T-helper 17 cell (primary cell): ENCODE data around the gene PACS1. TPM values are rescaled to one million over a fixed set of nuclear protein-coding genes. Genes with fewer than 3 reads are reported as not detected.
"Not testable (repeated sequence)": the region's sequence is repeated elsewhere in the genome, so short reads cannot be mapped to it uniquely, and the experiment has no call there.

ENCODE experiments used
- ATAC-seq: fragments of 150-1000 bp; cut with Tn5 transposase; 2 replicates; pipeline ENCODE4 v1.10.0; 2021; ENCODE audit warnings: mild to moderate bottlenecking, moderate library complexity
- DNase-seq, 3 donors: peaks; one replicate each; pipeline versions ENCODE4 v3.0.0 to v3.0.0-alpha.2; 2020 to 2021
- H3K9me3 ChIP-seq: one replicate; pipeline ENCODE4 v1.7.0; 2013; ENCODE audit warnings: low read length, mild to moderate bottlenecking; ENCODE audit not compliant: control insufficient read depth, poor library complexity, severe bottlenecking
- H3K27ac Mint-ChIP-seq: one replicate; pipeline ENCODE4 v1.8.0; 2022; ENCODE audit warnings: mild to moderate bottlenecking, moderate library complexity, mixed read lengths
- H3K27me3 Mint-ChIP-seq: one replicate; pipeline ENCODE4 v1.8.0; 2022; ENCODE audit warnings: mixed read lengths
- H3K36me3 Mint-ChIP-seq: one replicate; pipeline ENCODE4 v1.8.0; 2022; ENCODE audit warnings: low read depth, mixed read lengths
- H3K4me1 Mint-ChIP-seq: one replicate; pipeline ENCODE4 v1.8.0; 2022; ENCODE audit warnings: mild to moderate bottlenecking, mixed read lengths
- H3K4me3 Mint-ChIP-seq: one replicate; pipeline ENCODE4 v1.8.0; 2022; ENCODE audit warnings: mild to moderate bottlenecking, moderate library complexity, mixed read lengths
- total RNA-seq, 4 donors: library from RNA in 2 of 4; stranded (reverse) in 2 of 4; gene quantifications; one replicate each; pipeline ENCODE4 v1.2.3 and lab custom pipeline; 2022 to 2026

PACS1 gene
- total RNA-seq, 2 donors from 2014 or later: 215 to 227 TPM

GRCh38 chr11:66248903-66249302 lies 178.8 kb downstream of the PACS1 start:
- Mint-ChIP-seq H3K4me3 (no peak overlapping the region), H3K27me3 (no peaks in the 10 kb centered on the region), H3K36me3 (peaks cover 8% of the 10 kb centered on the region), H3K27ac (peak overlapping the region; percentile 95), H3K4me1 (peaks cover 22% of the 10 kb centered on the region)
- DNase-seq (no peak), ATAC-seq (no peak)
- no peaks in the 10 kb centered on the region for H3K9me3 ChIP-seq

GRCh38 chr11:66251809-66252208 lies 181.7 kb downstream of the PACS1 start:
- Mint-ChIP-seq H3K4me3 (no peak overlapping the region), H3K27me3 (no peaks in the 10 kb centered on the region), H3K4me1 (peaks cover 23% of the 10 kb centered on the region), H3K27ac (no peak overlapping the region), H3K36me3 (peaks cover 8% of the 10 kb centered on the region)
- no peak for DNase-seq
- H3K9me3 ChIP-seq: no peaks in the 10 kb centered on the region
- ATAC-seq: no peak

- Mint-ChIP-seq H3K4me3 (peak overlapping the region; percentile 19), H3K4me1 (peaks cover 21% of the 10 kb centered on the region), H3K27ac (peak overlapping the region; percentile 83)
- H3K36me3 Mint-ChIP-seq, H3K9me3 ChIP-seq, H3K27me3 Mint-ChIP-seq, ATAC-seq, DNase-seq: not testable (repeated sequence)
These were observed 183.0 kb downstream of the PACS1 start for GRCh38 chr11:66253081-66253480.

GRCh38 chr11:66258473-66258893 lies 188.4 kb downstream of the PACS1 start:
- H3K4me1 Mint-ChIP-seq: peaks cover 23% of the 10 kb centered on the region
- no peaks in the 10 kb centered on the region for H3K9me3 ChIP-seq
- DNase-seq (no peak), ATAC-seq (no peak)
- H3K36me3 Mint-ChIP-seq: peaks cover 5% of the 10 kb centered on the region
- peak overlapping the region; percentile 98 for H3K27ac Mint-ChIP-seq
- H3K4me3 Mint-ChIP-seq: peak overlapping the region; percentile 91
- H3K27me3 Mint-ChIP-seq: no peaks in the 10 kb centered on the region

GRCh38 chr11:66259225-66259624 lies 189.2 kb downstream of the PACS1 start:
- H3K9me3 ChIP-seq: no peaks in the 10 kb centered on the region
- Mint-ChIP-seq H3K4me1 (peaks cover 21% of the 10 kb centered on the region), H3K36me3 (peaks cover 8% of the 10 kb centered on the region), H3K27me3 (no peaks in the 10 kb centered on the region), H3K4me3 (peak overlapping the region; percentile 91), H3K27ac (peak overlapping the region; percentile 98)
- no peak for DNase-seq
- ATAC-seq: no peak

GRCh38 chr11:66259956-66260355 lies 189.9 kb downstream of the PACS1 start:
- Mint-ChIP-seq H3K27me3 (no peaks in the 10 kb centered on the region), H3K36me3 (peaks cover 8% of the 10 kb centered on the region), H3K4me3 (no peak overlapping the region), H3K4me1 (peaks cover 23% of the 10 kb centered on the region), H3K27ac (peak overlapping the region; percentile 98)
- DNase-seq (no peak), ATAC-seq (no peak)
- no peaks in the 10 kb centered on the region for H3K9me3 ChIP-seq

- H3K36me3 Mint-ChIP-seq: peaks cover 8% of the 10 kb centered on the region
- no peaks in the 10 kb centered on the region for H3K9me3 ChIP-seq
- H3K27ac Mint-ChIP-seq: no peak overlapping the region
- no peak for ATAC-seq
- DNase-seq: no peak
- H3K27me3 Mint-ChIP-seq: no peaks in the 10 kb centered on the region
- peak overlapping the region; percentile 25 for H3K4me3 Mint-ChIP-seq
- peaks cover 21% of the 10 kb centered on the region for H3K4me1 Mint-ChIP-seq
These were observed 191.5 kb downstream of the PACS1 start for GRCh38 chr11:66261578-66261977.

GRCh38 chr11:66262191-66262590 lies 192.1 kb downstream of the PACS1 start:
- H3K4me1 Mint-ChIP-seq: peaks cover 20% of the 10 kb centered on the region
- no peaks in the 10 kb centered on the region for H3K9me3 ChIP-seq
- no peak overlapping the region for H3K27ac Mint-ChIP-seq
- DNase-seq: no peak
- no peaks in the 10 kb centered on the region for H3K27me3 Mint-ChIP-seq
- ATAC-seq: no peak
- H3K36me3 Mint-ChIP-seq: peaks cover 8% of the 10 kb centered on the region
- no peak overlapping the region for H3K4me3 Mint-ChIP-seq

- H3K4me3 Mint-ChIP-seq: no peak overlapping the region
- H3K27ac Mint-ChIP-seq: no peak overlapping the region
- no peaks in the 10 kb centered on the region for H3K9me3 ChIP-seq
- H3K36me3 Mint-ChIP-seq: peaks cover 8% of the 10 kb centered on the region
- DNase-seq: no peak
- ATAC-seq: no peak
- no peaks in the 10 kb centered on the region for H3K27me3 Mint-ChIP-seq
- H3K4me1 Mint-ChIP-seq: peaks cover 21% of the 10 kb centered on the region
These were observed 192.6 kb downstream of the PACS1 start for GRCh38 chr11:66262696-66263095.

GRCh38 chr11:66263231-66263630 lies 193.2 kb downstream of the PACS1 start:
- no peaks in the 10 kb centered on the region for H3K9me3 ChIP-seq
- Mint-ChIP-seq H3K4me1 (peaks cover 25% of the 10 kb centered on the region), H3K4me3 (peak overlapping the region; percentile 12), H3K27ac (no peak overlapping the region), H3K36me3 (peaks cover 8% of the 10 kb centered on the region), H3K27me3 (no peaks in the 10 kb centered on the region)
- DNase-seq (no peak), ATAC-seq (no peak)

GRCh38 chr11:66263785-66264184 lies 193.7 kb downstream of the PACS1 start:
- Mint-ChIP-seq H3K4me1 (peaks cover 22% of the 10 kb centered on the region), H3K27me3 (no peaks in the 10 kb centered on the region), H3K36me3 (peaks cover 11% of the 10 kb centered on the region), H3K4me3 (no peak overlapping the region), H3K27ac (no peak overlapping the region)
- ATAC-seq (no peak), DNase-seq (no peak)
- H3K9me3 ChIP-seq: no peaks in the 10 kb centered on the region

- Mint-ChIP-seq H3K27me3 (no peaks in the 10 kb centered on the region), H3K27ac (no peak overlapping the region), H3K4me3 (no peak overlapping the region), H3K36me3 (peaks cover 10% of the 10 kb centered on the region), H3K4me1 (peaks cover 21% of the 10 kb centered on the region)
- H3K9me3 ChIP-seq: no peaks in the 10 kb centered on the region
- no peak for DNase-seq
- ATAC-seq: no peak
These were observed 194.3 kb downstream of the PACS1 start for GRCh38 chr11:66264383-66264782.

- DNase-seq: no peak
- Mint-ChIP-seq H3K36me3 (peaks cover 10% of the 10 kb centered on the region), H3K27me3 (no peaks in the 10 kb centered on the region), H3K4me3 (no peak overlapping the region), H3K27ac (no peak overlapping the region), H3K4me1 (peaks cover 25% of the 10 kb centered on the region)
- no peak for ATAC-seq
- H3K9me3 ChIP-seq: no peaks in the 10 kb centered on the region
These were observed 194.8 kb downstream of the PACS1 start for GRCh38 chr11:66264914-66265313.

GRCh38 chr11:66265531-66266377 lies 195.7 kb downstream of the PACS1 start:
- peaks cover 27% of the 10 kb centered on the region for H3K4me1 Mint-ChIP-seq
- no peaks in the 10 kb centered on the region for H3K27me3 Mint-ChIP-seq
- H3K4me3 Mint-ChIP-seq: no peak overlapping the region
- DNase-seq (no peak), ATAC-seq (no peak)
- H3K36me3 Mint-ChIP-seq: peaks cover 10% of the 10 kb centered on the region
- H3K9me3 ChIP-seq: no peaks in the 10 kb centered on the region
- no peak overlapping the region for H3K27ac Mint-ChIP-seq
